ENCODE measurements around the gene LIMCH1.
"Not testable (repeated sequence)": the region's sequence is repeated elsewhere in the genome, so short reads cannot be mapped to it uniquely, and the experiment has no call there.

Gene LIMCH1

DNA sequence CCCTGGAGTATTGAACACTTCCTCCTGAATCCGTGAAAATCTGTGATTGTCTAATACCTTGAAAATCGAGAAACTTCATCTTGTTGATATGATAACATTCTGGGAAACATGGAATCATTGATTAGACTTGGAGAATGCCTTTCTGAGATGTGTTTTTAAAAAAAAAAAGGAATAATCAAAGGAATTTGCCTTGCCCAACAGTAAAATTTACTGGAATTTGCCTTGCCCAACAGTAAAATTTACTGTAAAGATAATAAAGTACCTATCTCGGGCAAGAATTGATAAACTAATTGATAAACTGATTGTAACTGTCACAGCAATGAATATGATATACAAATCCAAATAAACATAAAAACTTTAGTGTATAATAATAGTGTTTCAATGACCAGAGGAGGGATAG is 165.8 kb downstream of the LIMCH1 start:
- no peak overlapping the region for H3K27ac ChIP-seq
- H3K4me3 ChIP-seq: no peak overlapping the region

- Histone ChIP-seq H3K4me3 (no peak overlapping the region), H3K27ac (no peak overlapping the region)
Measured at GRCh38 chr4:41709844-41710481, 172.0 kb downstream of the LIMCH1 start.

GRCh38 chr4:41711654-41712053 is 173.7 kb downstream of the LIMCH1 start:
- H3K27ac ChIP-seq, H3K4me3 ChIP-seq: not testable (repeated sequence)

GRCh38 chr4:41712425-41712824 is 174.5 kb downstream of the LIMCH1 start:
- Histone ChIP-seq H3K4me3 (no peak overlapping the region), H3K27ac (no peak overlapping the region)

GRCh38 chr4:41713768-41714167 is 175.8 kb downstream of the LIMCH1 start:
- no peak overlapping the region for H3K4me3 ChIP-seq

DNA sequence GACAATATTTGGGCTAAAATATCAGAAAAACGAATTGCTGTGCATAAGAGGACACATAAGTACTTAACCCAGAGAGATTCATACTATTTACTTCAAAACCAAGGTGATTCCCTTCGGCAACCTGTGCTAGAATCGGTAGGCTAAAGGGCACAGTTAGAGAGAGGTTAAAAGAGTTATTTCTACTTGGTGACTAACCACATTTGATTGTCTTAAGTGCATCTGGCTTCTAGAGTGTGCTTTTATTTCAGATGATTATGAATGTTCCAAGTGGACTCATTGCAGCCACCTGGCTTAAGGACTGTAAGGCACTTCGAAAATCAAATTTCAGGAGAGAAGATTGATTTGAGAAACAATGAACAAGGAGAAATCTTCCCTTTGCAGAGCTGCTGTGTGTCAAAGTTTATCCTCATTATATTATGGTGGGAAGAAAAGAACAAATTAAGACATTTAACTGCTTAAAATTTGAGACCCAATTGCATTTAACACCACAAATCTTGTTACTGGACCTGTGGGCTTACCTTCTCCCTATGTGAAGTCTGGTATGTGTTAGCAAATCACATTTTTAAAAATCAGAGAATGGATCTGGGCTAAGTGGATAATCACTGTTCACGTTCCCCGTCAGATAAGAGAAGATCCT is 176.5 kb downstream of the LIMCH1 start:
- H3K27ac ChIP-seq: no peak overlapping the region

More at GRCh38 chr4:41713768-41714167, 175.8 kb downstream of the LIMCH1 start:
- H3K27ac ChIP-seq: no peak overlapping the region

GRCh38 chr4:41715155-41715554 is 177.2 kb downstream of the LIMCH1 start:
- H3K4me3 ChIP-seq: no peak overlapping the region
- no peak overlapping the region for H3K27ac ChIP-seq

More for the DNA sequence above, 176.5 kb downstream of the LIMCH1 start:
- H3K4me3 ChIP-seq: no peak overlapping the region

GRCh38 chr4:41718907-41719306 is 180.9 kb downstream of the LIMCH1 start:
- no peak overlapping the region for H3K27ac ChIP-seq
- H3K4me3 ChIP-seq: no peak overlapping the region

DNA sequence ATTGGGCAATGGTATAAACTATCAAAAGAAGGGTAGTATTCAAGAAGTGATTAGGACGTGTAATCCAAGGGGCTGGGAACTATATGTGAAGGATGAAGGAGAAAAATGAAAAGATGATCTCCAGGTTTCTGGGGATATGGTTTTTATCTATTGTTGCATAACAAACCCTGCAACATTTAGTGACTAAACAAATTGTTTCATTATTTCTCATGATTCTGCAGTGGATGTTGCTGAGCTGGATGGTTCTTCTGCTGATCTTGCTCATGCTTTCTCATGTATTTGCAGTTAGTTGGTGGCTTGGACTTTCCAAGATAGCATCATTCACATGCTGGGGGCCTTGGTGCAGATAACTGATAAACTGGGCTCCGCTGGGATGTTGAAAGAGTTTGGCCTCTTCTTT is 181.5 kb downstream of the LIMCH1 start:
- no peak overlapping the region for H3K4me3 ChIP-seq
- H3K27ac ChIP-seq: no peak overlapping the region

- H3K27ac ChIP-seq: no peak overlapping the region
Measured at GRCh38 chr4:41722181-41722580, 184.2 kb downstream of the LIMCH1 start.

DNA sequence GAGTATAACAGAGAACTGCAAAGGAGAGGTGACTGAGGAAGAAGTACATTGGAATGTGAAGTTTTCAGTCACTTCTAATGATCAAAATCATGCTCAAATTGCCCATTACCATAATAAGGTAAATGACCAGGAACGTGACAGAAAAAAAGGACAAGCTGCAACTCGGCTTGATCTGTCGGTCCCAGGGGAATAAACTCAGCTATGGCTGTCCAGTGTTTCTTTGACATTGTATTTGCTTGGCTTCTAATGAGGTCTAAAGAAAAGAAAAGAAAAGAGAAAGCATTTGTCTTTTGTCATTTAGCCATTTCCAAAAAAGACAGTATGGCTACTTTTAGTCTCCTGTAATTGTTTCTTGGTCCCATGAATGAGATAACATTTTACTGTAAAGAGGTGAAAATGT is 185.3 kb downstream of the LIMCH1 start:
- no peak overlapping the region for H3K4me3 ChIP-seq
- no peak overlapping the region for H3K27ac ChIP-seq

More at GRCh38 chr4:41722181-41722580, 184.2 kb downstream of the LIMCH1 start:
- no peak overlapping the region for H3K4me3 ChIP-seq

DNA sequence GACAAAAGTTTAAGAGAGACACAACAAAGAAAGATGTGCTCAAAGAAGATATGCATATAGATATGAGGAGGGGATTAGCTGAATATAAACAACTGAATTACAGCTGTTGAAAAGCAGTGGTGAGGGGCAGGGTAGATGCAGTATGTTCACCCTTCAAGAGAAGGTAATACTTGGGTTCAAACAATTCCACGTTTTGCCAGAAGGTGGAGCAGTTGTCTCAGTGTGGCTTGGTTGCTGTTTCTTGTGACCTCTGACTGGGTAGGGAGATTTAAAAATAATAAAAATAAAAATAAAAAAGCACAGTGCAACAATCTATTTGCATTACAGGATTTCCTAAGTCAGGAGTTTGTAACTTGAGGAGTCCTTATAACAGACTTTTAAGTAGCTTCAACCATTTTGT is 187.3 kb downstream of the LIMCH1 start:
- no peak overlapping the region for H3K4me3 ChIP-seq

DNA sequence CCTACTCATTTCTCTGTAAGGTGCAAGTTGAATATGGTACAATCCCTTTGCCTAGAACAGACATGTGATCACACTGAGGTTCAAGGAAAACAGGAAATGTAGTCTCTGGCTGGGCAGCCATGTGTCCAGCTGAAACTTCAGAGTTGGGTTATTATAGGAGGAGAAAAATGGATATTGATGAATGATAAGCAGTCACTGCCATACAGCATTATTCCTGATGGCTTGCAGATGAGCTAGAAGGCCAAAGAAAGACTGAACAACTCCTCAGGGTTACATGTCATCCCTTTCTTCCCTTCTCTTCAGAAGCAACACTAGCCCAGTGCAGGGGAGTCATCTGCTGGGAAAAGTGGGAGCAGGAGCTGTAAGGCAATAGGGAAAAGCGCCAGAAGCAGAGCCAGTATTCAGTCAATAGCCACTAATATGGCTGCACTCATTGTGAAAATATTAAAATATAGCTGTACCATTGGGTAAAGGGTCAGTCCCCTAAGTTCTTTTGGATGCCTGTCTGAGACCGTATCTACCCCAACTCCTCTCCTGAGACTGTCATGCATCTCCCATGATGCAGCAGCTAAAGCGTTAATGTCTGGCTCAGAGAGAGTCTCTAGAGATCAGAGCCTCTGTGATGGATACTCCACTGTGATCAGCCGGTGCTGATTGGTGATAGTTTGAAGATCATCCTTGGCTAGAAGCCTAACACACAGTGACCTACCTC is 190.1 kb downstream of the LIMCH1 start:
- Histone ChIP-seq H3K4me3 (no peak overlapping the region), H3K27ac (no peak overlapping the region)

More for the DNA sequence above, 187.3 kb downstream of the LIMCH1 start:
- H3K27ac ChIP-seq: no peak overlapping the region

- H3K4me3 ChIP-seq: no peak overlapping the region
- no peak overlapping the region for H3K27ac ChIP-seq
Measured at GRCh38 chr4:41728573-41728913, 190.6 kb downstream of the LIMCH1 start.

DNA sequence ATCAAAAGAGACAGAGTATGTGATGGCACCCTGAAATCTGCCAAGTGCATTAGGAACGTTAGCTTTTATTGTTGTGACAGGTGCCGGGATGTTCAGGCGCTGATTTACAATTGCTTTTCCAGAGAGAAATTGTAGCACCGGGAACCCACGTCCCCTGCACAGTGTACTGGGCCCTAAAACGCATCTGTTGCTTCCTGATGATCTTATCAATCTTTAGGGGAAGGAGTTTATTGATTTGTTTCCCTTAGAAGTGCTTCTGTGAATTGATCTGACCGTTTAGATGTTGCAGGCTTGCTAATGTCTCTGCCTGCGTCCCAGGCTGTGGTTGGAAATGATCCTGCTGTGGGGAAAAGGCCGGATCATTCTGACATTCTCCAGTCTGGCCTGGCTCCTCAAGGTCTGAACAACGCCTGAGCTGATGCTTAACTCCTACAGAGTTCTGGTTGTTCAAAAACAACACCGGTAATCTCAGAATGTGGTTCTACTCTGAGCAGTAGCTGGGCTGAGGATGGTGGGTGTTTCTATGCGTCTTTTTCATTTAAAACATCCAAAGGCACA is 193.7 kb downstream of the LIMCH1 start:
- no peak overlapping the region for H3K4me3 ChIP-seq
- no peak overlapping the region for H3K27ac ChIP-seq

DNA sequence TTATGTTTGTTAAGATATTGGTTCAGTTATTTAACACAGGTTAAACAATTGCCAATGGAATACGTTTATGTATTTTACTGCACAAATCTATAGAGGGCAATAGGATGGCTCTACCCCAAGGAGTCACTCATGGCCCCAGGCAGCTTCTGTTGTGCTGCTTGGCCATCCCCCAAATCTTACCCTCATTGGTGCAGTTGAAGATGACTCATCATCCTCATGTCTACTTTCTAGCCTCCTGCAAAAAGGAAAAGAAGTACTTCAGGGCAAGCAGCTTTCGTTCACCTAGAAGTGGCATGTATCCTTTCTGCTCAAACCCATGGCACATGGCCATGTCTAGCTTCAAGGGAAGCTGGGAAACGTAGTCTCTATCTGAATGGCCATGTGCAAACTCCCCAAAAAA is 196.4 kb downstream of the LIMCH1 start:
- H3K4me3 ChIP-seq: no peak overlapping the region

DNA sequence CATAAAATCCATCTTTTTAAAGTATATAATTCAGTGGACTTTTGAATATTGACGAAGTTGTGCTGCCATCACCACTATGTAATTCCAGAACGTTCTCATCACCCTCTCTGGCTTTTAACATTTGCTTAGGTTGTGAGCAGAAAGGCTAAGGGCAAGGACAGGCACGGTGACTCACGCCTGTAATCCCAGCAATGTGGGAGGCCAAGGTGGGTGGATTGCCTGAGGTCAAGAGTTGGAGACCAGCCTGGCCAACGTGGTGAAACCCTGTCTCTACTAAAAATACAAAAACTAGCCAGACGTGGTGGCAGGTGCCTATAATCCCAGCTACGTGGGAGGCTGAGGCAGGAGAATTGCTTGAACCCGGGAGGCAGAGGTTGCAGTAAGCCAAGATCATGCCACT is 199.5 kb downstream of the LIMCH1 start:
- not testable (repeated sequence) for H3K27ac ChIP-seq, H3K4me3 ChIP-seq

More for the DNA sequence above, 196.4 kb downstream of the LIMCH1 start:
- H3K27ac ChIP-seq: no peak overlapping the region

- no peak overlapping the region for H3K27ac ChIP-seq
- no peak overlapping the region for H3K4me3 ChIP-seq
Measured at GRCh38 chr4:41741354-41741753, 203.4 kb downstream of the LIMCH1 start.

GRCh38 chr4:41744572-41745291 is 206.8 kb downstream of the LIMCH1 start:
- H3K4me3 ChIP-seq: no peak overlapping the region

More at GRCh38 chr4:41744572-41745291, 206.8 kb downstream of the LIMCH1 start:
- H3K27ac ChIP-seq: no peak overlapping the region
